ENCODE measurements around the gene RNF8. TPM values are rescaled to one million over a fixed set of nuclear protein-coding genes. Genes with fewer than 3 reads are reported as not detected.

Gene RNF8
- total and polyA plus RNA-seq, 9 of the 15 experiments (the other 6 are each of a cell fraction or from before 2014, with no cell fraction given) = 10.6 to 47.0 (median 37.5) TPM

GRCh38 chr6:37406726-37407341, 53.1 kb downstream of the RNF8 start:
- no peaks in the 10 kb centered on the region for H4K20me1 ChIP-seq (replicated peaks; ENCODE audit: control insufficient read depth, insufficient read depth, low read length)
- peak overlapping the region; percentile 50 for H2AFZ ChIP-seq (ENCODE audit: low read depth, low read length)
- no peak overlapping the region for H3K27ac ChIP-seq (ENCODE audit: extremely low read depth, low read depth, low read length)
- H3K36me3 ChIP-seq (ENCODE audit: control insufficient read depth, insufficient read depth, low read length) = no peaks in the 10 kb centered on the region
- no peaks in the 10 kb centered on the region for H3K9me1 ChIP-seq (ENCODE audit: control insufficient read depth, insufficient read depth, low read length)
- BruUV-seq (replicated peaks) = no TSS peak
- no peak overlapping the region for H3K9ac ChIP-seq (ENCODE audit: insufficient read depth in 1 of 2, low read depth in 2 of 2, low read length in 2 of 2)
- DNase-seq (ENCODE audit: extremely low read depth in 1 of 4, low spot score in 3 of 4) (no peak), ATAC-seq (no peak), FAIRE-seq (no peak)
- intact Hi-C loops (cut with micrococcal nuclease) (no loop called here), in situ Hi-C loops (cut with MboI) (no loop called here)
- H3K4me3 ChIP-seq = no peak overlapping the region
- H3K4me2 ChIP-seq (ENCODE audit: insufficient read depth, low read length) = no peak overlapping the region
- H3K79me2 ChIP-seq (ENCODE audit: control insufficient read depth, insufficient read depth, low read length) = no peaks in the 10 kb centered on the region
- CTCF ChIA-PET (ENCODE audit: low intra/inter-chr PET ratio) = no interaction called here
- POLR2A ChIA-PET = interaction anchor here (1.1 kb wide), 1 partner anchor 14 kb away, joined by 4 read pairs; no protein-coding TSS in a partner anchor
- H3K4me1 ChIP-seq (replicated peaks in 1 of 2; ENCODE audit: control insufficient read depth in 2 of 2, insufficient read depth in 2 of 2, low read length in 2 of 2) = peaks cover 0 to 7% of the 10 kb centered on the region in 2 experiments; a peak in 2 of 5 replicates
- no peaks in the 10 kb centered on the region for H3K27me3 ChIP-seq (ENCODE audit: control insufficient read depth in 2 of 2, insufficient read depth in 2 of 2, low read length in 2 of 2)
- 15% methylated on average over 3 of the region's 3 CpGs for WGBS (ENCODE audit: insufficient coverage, low coverage, missing lambda C conversion rate)
- no peaks in the 10 kb centered on the region for H3K9me3 ChIP-seq (replicated peaks; ENCODE audit: control insufficient read depth, insufficient read depth, low read depth, low read length)
- TF ChIP-seq SRSF3 (IDR thresholded peaks at IDR 0.05; ENCODE audit: insufficient read depth, low read length) (no peak), HOMEZ (CRISPR knock-in tag; IDR thresholded peaks at IDR 0.05) (no peak), PRDM10 (IDR thresholded peaks at IDR 0.05; ENCODE audit: partially characterized antibody) (no peak), KLF6 (CRISPR knock-in tag; IDR thresholded peaks at IDR 0.05; ENCODE audit: borderline replicate concordance) (no peak), RBM14 (IDR thresholded peaks at IDR 0.05; ENCODE audit: borderline replicate concordance, insufficient read depth, low read depth, low read length) (no peak), TFAM (CRISPR knock-in tag; conservative IDR thresholded peaks at IDR 0.05) (no peak), ZNF449 (CRISPR knock-in tag; IDR thresholded peaks at IDR 0.05) (no peak), ZBTB11 (CRISPR knock-in tag; IDR thresholded peaks at IDR 0.05) (no peak), SPI1 (IDR thresholded peaks at IDR 0.05; ENCODE audit: borderline replicate concordance, low read depth, low read length) (no peak), ZNF41 (CRISPR knock-in tag; conservative IDR thresholded peaks at IDR 0.05) (no peak)
